Activated CD8-positive, alpha-beta T cell treated with anti-CD3 and anti-CD28 coated beads for 36 hours (primary cell): Measurements from ENCODE around the gene PSME2. TPM values are rescaled to one million over a fixed set of nuclear protein-coding genes. Genes with fewer than 3 reads are reported as not detected.
A peak's percentile ranks its signal among the peaks of the same experiment; 100 is the strongest.

Experiments
- ATAC-seq: fragments of 200-7000 bp; cut with Tn5 transposase; one replicate; pipeline ENCODE4 v1.10.0; 2021; ENCODE audit warnings: mild to moderate bottlenecking, moderate library complexity
- CTCF ChIA-PET: fragments of 350-600 bp; sonication (Branson Sonifier 250); formaldehyde crosslinking; loops from one replicate; lab custom pipeline; 2021; ENCODE audit warnings: antibody characterized with exemption; lab: Charles Lee
- POLR2A ChIA-PET: fragments of 350-600 bp; sonication (Branson Sonifier 250); formaldehyde crosslinking; loops from one replicate; lab custom pipeline; 2021; ENCODE audit warnings: antibody characterized with exemption; lab: Charles Lee
- DNase-seq: peaks from one replicate; pipeline ENCODE4 v3.0.0-alpha.2; 2020
- H3K27ac Mint-ChIP-seq: one replicate; pipeline ENCODE4 v1.8.0; 2021; ENCODE audit warnings: mild to moderate bottlenecking, mixed read lengths
- H3K27me3 Mint-ChIP-seq: one replicate; pipeline ENCODE4 v1.8.0; 2021; ENCODE audit warnings: mixed read lengths
- H3K36me3 Mint-ChIP-seq: one replicate; pipeline ENCODE4 v1.8.0; 2021; ENCODE audit warnings: low read depth, mixed read lengths
- H3K4me1 Mint-ChIP-seq: one replicate; pipeline ENCODE4 v1.8.0; 2021; ENCODE audit warnings: low read depth, mixed read lengths
- H3K4me3 Mint-ChIP-seq: one replicate; pipeline ENCODE4 v1.8.0; 2021; ENCODE audit warnings: mild to moderate bottlenecking, moderate library complexity, mixed read lengths
- H3K9me3 Mint-ChIP-seq: one replicate; pipeline ENCODE4 v1.8.0; 2021; ENCODE audit warnings: mixed read lengths
- CTCF ChIP-seq: fragments of 200-600 bp; IDR thresholded peaks from one replicate; pipeline ENCODE4 v1.8.0; 2022; ENCODE audit warnings: antibody characterized with exemption, mild to moderate bottlenecking
- intact Hi-C: fragments of 100-400 bp; cut with micrococcal nuclease; formaldehyde crosslinking; loops from one replicate; pipeline ENCODE4 v1.10.0; 2022
- total RNA-seq, 2 experiments: library from RNA; stranded (reverse); gene quantifications; one replicate each; pipeline ENCODE4 v1.2.3, GENCODE V29; 2021

PSME2 gene
- total RNA-seq, 2 experiments from 2014 or later = 440 TPM

GRCh38 chr14:24149302-24149969, 3.0 kb upstream of the PSME2 start:
- H3K9me3 Mint-ChIP-seq = no peaks in the 10 kb centered on the region
- DNase-seq (no peak), ATAC-seq (no peak)
- peaks cover 40% of the 10 kb centered on the region for H3K4me1 Mint-ChIP-seq
- H3K27me3 Mint-ChIP-seq = no peaks in the 10 kb centered on the region
- CTCF ChIA-PET = interaction anchor here (8.0 kb wide), 1 partner anchor 12 kb away, joined by 91 read pairs; the partner anchor contains the start of gene IRF9
- H3K27ac Mint-ChIP-seq = no peak overlapping the region
- POLR2A ChIA-PET = interaction anchor here (0.7 to 10.7 kb wide), 9 partner anchors 8 to 92 kb away, joined by 3 to 178 read pairs (median 5); partner anchors contain the start of genes DCAF11, EMC9, IPO4 and IRF9
- intact Hi-C loops = no loop called here
- TF ChIP-seq CTCF = no peak
- peak overlapping the region; percentile 89 for H3K4me3 Mint-ChIP-seq
- H3K36me3 Mint-ChIP-seq = peaks cover 56% of the 10 kb centered on the region

- ChIA-PET POLR2A (interaction anchor here (1.1 to 10.7 kb wide), 12 partner anchors 9 to 123 kb away, joined by 3 to 178 read pairs (median 4); partner anchors contain the start of genes DCAF11, IRF9, NRL and PSME1), CTCF (interaction anchor here (0.6 to 8.0 kb wide), 6 partner anchors 13 to 112 kb away, joined by 3 to 91 read pairs (median 3); partner anchors contain the start of genes DCAF11, IRF9 and TM9SF1)
- no peak for TF ChIP-seq CTCF
- intact Hi-C loops = no loop called here
- H3K4me1 Mint-ChIP-seq = peaks cover 55% of the 10 kb centered on the region
- H3K27me3 Mint-ChIP-seq = no peaks in the 10 kb centered on the region
- H3K9me3 Mint-ChIP-seq = no peaks in the 10 kb centered on the region
- H3K36me3 Mint-ChIP-seq = peaks cover 68% of the 10 kb centered on the region
- H3K4me3 Mint-ChIP-seq = peak overlapping the region; percentile 89
- DNase-seq = no peak
- peak overlapping the region; percentile 84 for H3K27ac Mint-ChIP-seq
- no peak for ATAC-seq
These were observed 1.5 kb upstream of the PSME2 start for GRCh38 chr14:24147761-24148428.

- Mint-ChIP-seq H3K9me3 (no peaks in the 10 kb centered on the region), H3K27ac (peak within 1 kb of the TSS; percentile 98), H3K4me1 (peaks cover 58% of the 10 kb centered on the region), H3K27me3 (no peaks in the 10 kb centered on the region), H3K36me3 (peaks cover 68% of the 10 kb centered on the region), H3K4me3 (peak within 1 kb of the TSS; percentile 89)
- peak; percentile 100 for DNase-seq
- TF ChIP-seq CTCF = no peak
- peak; percentile 87 for ATAC-seq
- POLR2A ChIA-PET = interaction anchor here (0.6 to 10.7 kb wide), 17 partner anchors 8 to 590 kb away, joined by 3 to 178 read pairs (median 4); partner anchors contain the start of genes CHMP4A, DCAF11, IPO4 and IRF9
- CTCF ChIA-PET = interaction anchor here (0.9 to 8.0 kb wide), 9 partner anchors 11 to 161 kb away, joined by 3 to 91 read pairs (median 9); partner anchors contain the start of genes CIDEB, DCAF11, IRF9 and NRL
- intact Hi-C loops = no loop called here
These were observed 759 bp upstream of the PSME2 start, which contains the start of gene RNF31 for GRCh38 chr14:24146978-24147760. Gene RNF31, plus strand, starts transcription at chr14:24147498. Its CDS starts 201 bp downstream, at chr14:24147699.

GRCh38 chr14:24145690-24146452, 539 bp downstream of the PSME2 start:
- DNase-seq = peak; percentile 43

More at GRCh38 chr14:24145690-24146452, 539 bp downstream of the PSME2 start:
- peaks cover 60% of the 10 kb centered on the region for H3K4me1 Mint-ChIP-seq
- CTCF ChIA-PET = interaction anchor here (0.9 to 8.0 kb wide), 13 partner anchors 9 to 162 kb away, joined by 3 to 91 read pairs (median 6); partner anchors contain the start of genes CIDEB, DCAF11, IRF9 and NRL
- H3K4me3 Mint-ChIP-seq = peak overlapping the region; percentile 89
- TF ChIP-seq CTCF = no peak
- H3K36me3 Mint-ChIP-seq = peaks cover 65% of the 10 kb centered on the region
- POLR2A ChIA-PET = interaction anchor here (0.8 to 10.7 kb wide), 16 partner anchors 9 to 125 kb away, joined by 3 to 178 read pairs (median 5); partner anchors contain the start of genes CHMP4A, DCAF11, IPO4 and IRF9
- H3K27me3 Mint-ChIP-seq = no peaks in the 10 kb centered on the region
- no peak for ATAC-seq
- no peaks in the 10 kb centered on the region for H3K9me3 Mint-ChIP-seq
- peak overlapping the region; percentile 98 for H3K27ac Mint-ChIP-seq
- intact Hi-C loops = no loop called here
